Measurements from ENCODE around the gene KNDC1. TPM values are rescaled to one million over a fixed set of nuclear protein-coding genes. Genes with fewer than 3 reads are reported as not detected.

KNDC1 gene
- total RNA-seq, 3 donors from 2014 or later, result 0.98 to 2.3 TPM; not detected in 1

GRCh38 chr10:133245439-133246235, 85.6 kb downstream of the KNDC1 start:
- Histone ChIP-seq H3K4me1 (no peaks in the 10 kb centered on the region), H3K27ac (no peak overlapping the region), H3K9me3 (no peaks in the 10 kb centered on the region), H3K36me3 (no peaks in the 10 kb centered on the region), H3K4me3 (no peak overlapping the region), H3K27me3 (peaks cover 3 to 84% of the 10 kb centered on the region in 2 donors)
- intact Hi-C loops (cut with DNase I; ENCODE audit: low total_unique reads), result no loop called here
- TF ChIP-seq POLR2AphosphoS5 (IDR thresholded peaks at IDR 0.05), result no peak
- TF ChIP-seq CTCF (IDR thresholded peaks at IDR 0.05), result no peak
- TF ChIP-seq POLR2A (IDR thresholded peaks at IDR 0.05), result no peak
- DNase-seq (ENCODE audit: low spot score in 2 of 2), result no peak

- peaks cover 3 to 79% of the 10 kb centered on the region in 2 donors for H3K27me3 ChIP-seq
Observed at GRCh38 chr10:133246236-133246626, 86.2 kb downstream of the KNDC1 start.

GRCh38 chr10:133247681-133248333, 87.8 kb downstream of the KNDC1 start:
- Histone ChIP-seq H3K36me3 (no peaks in the 10 kb centered on the region), H3K4me1 (no peaks in the 10 kb centered on the region), H3K27ac (no peak overlapping the region), H3K9me3 (no peaks in the 10 kb centered on the region), H3K4me3 (no peak overlapping the region), H3K27me3 (peaks cover 3 to 70% of the 10 kb centered on the region in 2 donors)
- no peak for TF ChIP-seq CTCF (IDR thresholded peaks at IDR 0.05)
- no peak for TF ChIP-seq POLR2A (IDR thresholded peaks at IDR 0.05)
- TF ChIP-seq POLR2AphosphoS5 (IDR thresholded peaks at IDR 0.05), result no peak
- no peak for DNase-seq (ENCODE audit: low spot score in 2 of 2)
- intact Hi-C loops (cut with DNase I; ENCODE audit: low total_unique reads), result no loop called here

More at GRCh38 chr10:133246236-133246626, 86.2 kb downstream of the KNDC1 start:
- H3K9me3 ChIP-seq, result no peaks in the 10 kb centered on the region
- TF ChIP-seq POLR2AphosphoS5 (IDR thresholded peaks at IDR 0.05), result no peak
- TF ChIP-seq POLR2A (IDR thresholded peaks at IDR 0.05), result no peak
- TF ChIP-seq CTCF (IDR thresholded peaks at IDR 0.05), result no peak
- no peaks in the 10 kb centered on the region for H3K4me1 ChIP-seq
- H3K27ac ChIP-seq, result no peak overlapping the region
- no peak for DNase-seq (ENCODE audit: low spot score in 2 of 2)
- no peak overlapping the region for H3K4me3 ChIP-seq
- intact Hi-C loops (cut with DNase I; ENCODE audit: low total_unique reads), result no loop called here
- no peaks in the 10 kb centered on the region for H3K36me3 ChIP-seq

- Histone ChIP-seq H3K4me3 (no peak overlapping the region), H3K36me3 (no peaks in the 10 kb centered on the region), H3K4me1 (no peaks in the 10 kb centered on the region), H3K9me3 (no peaks in the 10 kb centered on the region), H3K27ac (no peak overlapping the region), H3K27me3 (peaks cover 3 to 65% of the 10 kb centered on the region in 2 donors)
- TF ChIP-seq POLR2AphosphoS5 (IDR thresholded peaks at IDR 0.05) (no peak), POLR2A (IDR thresholded peaks at IDR 0.05) (no peak), CTCF (IDR thresholded peaks at IDR 0.05) (no peak)
- no peak for DNase-seq (ENCODE audit: low spot score in 2 of 2)
- intact Hi-C loops (cut with DNase I; ENCODE audit: low total_unique reads), result no loop called here
Observed at GRCh38 chr10:133248334-133248715, 88.3 kb downstream of the KNDC1 start.
